Thyroid gland (tissue), 4 donors: ENCODE results near the gene DOCK1.

ENCODE experiments used
- POLR2A ChIP-seq, 2 donors: fragments of 450-650 bp; IDR thresholded peaks; one replicate each; pipeline ENCODE4 v1.6.1; 2017; ENCODE audit warnings: antibody characterized with exemption in 2 of 2, mild to moderate bottlenecking in 2 of 2, moderate library complexity in 1 of 2
- TF ChIP-seq, protein P1 (sequence below), 6 experiments: fragments of 200-600 bp in 3 of 6; fragments of 450-650 bp in 3 of 6; sonication (generic) in 3 of 6; IDR thresholded peaks; one replicate each; pipeline ENCODE4 v1.5.1; 2016 to 2019; ENCODE audit warnings: antibody characterized with exemption in 6 of 6, mild to moderate bottlenecking in 2 of 6, inconsistent platforms in 1 of 6, moderate library complexity in 1 of 6

DNA sequence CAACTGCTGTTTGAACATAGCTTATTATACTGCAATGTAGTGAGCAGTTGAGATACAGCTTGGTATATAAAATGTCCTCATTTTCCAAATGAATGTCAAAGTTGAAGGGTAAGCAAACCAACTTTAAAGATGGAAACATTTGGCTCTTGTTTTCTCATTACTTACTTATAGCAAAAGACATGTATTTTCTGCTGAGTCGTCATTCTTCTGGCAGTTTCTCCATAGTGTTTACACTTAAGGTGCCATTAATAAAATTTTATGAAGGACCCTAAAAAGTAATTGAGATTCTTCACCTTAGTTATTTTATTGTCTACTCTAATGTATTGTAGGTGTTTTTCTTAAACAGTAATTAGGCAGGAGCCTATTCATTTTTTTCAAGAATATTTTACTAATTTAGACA, 222.6 kb downstream of the DOCK1 start:
- no peak for TF ChIP-seq POLR2A (IDR thresholded peaks at IDR 0.05)
- TF ChIP-seq, protein P1, sequence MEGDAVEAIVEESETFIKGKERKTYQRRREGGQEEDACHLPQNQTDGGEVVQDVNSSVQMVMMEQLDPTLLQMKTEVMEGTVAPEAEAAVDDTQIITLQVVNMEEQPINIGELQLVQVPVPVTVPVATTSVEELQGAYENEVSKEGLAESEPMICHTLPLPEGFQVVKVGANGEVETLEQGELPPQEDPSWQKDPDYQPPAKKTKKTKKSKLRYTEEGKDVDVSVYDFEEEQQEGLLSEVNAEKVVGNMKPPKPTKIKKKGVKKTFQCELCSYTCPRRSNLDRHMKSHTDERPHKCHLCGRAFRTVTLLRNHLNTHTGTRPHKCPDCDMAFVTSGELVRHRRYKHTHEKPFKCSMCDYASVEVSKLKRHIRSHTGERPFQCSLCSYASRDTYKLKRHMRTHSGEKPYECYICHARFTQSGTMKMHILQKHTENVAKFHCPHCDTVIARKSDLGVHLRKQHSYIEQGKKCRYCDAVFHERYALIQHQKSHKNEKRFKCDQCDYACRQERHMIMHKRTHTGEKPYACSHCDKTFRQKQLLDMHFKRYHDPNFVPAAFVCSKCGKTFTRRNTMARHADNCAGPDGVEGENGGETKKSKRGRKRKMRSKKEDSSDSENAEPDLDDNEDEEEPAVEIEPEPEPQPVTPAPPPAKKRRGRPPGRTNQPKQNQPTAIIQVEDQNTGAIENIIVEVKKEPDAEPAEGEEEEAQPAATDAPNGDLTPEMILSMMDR (IDR thresholded peaks at IDR 0.05): no peak
